ENCODE results near the gene LRP1. TPM values are rescaled to one million over a fixed set of nuclear protein-coding genes. Genes with fewer than 3 reads are reported as not detected.
A peak's percentile ranks its signal among the peaks of the same experiment; 100 is the strongest.
"Not testable (repeated sequence)": the region's sequence is repeated elsewhere in the genome, so short reads cannot be mapped to it uniquely, and the experiment has no call there.

Gene LRP1
- total RNA-seq, 1 experiment from 2014 or later = 28.8 TPM

GRCh38 chr12:57111031-57111734, 17.1 kb upstream of the LRP1 start, which contains the start of gene STAT6:
Gene STAT6 (minus strand): TSS chr12:57111362. CDS start chr12:57108278, 3,084 bp downstream.
- peak; percentile 82 for DNase-seq (ENCODE audit: low read depth)

DNA sequence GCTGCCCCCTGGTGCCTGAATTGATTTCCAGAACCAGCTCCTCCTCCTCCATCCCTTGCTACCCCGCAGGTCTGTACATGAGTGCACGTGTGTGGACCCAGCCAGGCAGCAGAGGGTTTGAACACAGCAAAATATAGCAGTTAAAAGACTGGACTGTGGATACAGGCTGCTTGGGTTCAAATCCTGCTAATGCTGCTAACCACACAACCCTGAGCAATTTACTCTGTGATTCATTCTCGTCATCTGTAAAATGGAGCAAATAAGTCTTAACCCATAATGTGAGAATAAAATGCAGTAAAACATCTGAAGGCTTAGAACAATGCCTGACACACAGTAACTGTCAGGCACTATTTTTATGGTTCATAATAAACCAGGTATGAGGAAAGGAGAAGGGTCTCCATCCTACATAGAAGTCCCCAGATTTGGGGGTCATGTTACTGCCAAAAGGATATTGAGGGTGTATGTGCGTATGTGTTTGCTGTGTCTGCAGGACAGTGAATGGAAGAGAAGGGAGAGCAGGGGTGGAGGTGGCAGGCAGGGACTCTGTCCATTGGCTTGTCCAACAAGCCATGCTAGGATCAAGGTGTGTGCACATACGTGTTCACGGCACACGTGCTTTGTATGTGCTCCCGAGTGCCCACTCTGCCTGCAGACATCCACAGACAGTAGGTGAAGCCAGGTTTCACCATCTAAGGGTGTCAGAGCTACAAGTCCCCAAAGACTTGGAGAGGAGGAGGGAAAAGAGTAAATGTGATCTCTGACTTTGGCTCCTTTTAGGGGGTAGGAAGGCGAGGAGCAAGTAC, 15.6 kb upstream of the LRP1 start:
- no peak for DNase-seq (ENCODE audit: low read depth)

- DNase-seq (ENCODE audit: low read depth) = no peak
These were observed 11.6 kb upstream of the LRP1 start for GRCh38 chr12:57116580-57117281.

DNA sequence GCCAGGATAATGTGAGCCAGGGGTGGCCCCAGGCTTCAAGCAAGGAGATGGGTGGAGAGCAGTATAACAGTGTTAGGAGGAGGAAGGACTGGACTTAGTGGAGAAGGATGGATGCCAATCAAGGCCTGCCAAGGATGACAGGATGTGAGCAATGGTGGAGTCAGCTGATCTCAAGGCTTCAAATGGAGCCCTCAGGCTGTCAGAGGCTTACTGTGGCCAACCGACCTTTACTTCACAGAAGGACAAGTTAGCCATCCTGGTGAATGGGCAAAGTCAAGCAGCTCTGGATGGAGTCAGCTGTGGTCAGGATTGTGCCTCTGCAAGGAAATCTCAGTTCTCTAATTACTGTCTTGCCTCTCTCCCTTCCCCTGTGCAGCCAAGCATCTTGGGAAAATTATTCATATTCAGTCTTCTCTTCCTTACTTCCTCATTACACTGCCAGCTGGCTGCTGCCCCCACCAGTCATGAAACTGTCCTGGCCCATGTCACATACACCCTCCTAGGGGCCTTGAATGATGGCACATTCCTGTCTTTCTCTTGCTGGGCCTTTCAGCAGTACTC, 9.5 kb upstream of the LRP1 start:
- peak; percentile 93 for DNase-seq (ENCODE audit: low read depth)

- no peak for DNase-seq (ENCODE audit: low read depth)
These were observed 8.8 kb upstream of the LRP1 start for GRCh38 chr12:57119294-57120085.

DNA sequence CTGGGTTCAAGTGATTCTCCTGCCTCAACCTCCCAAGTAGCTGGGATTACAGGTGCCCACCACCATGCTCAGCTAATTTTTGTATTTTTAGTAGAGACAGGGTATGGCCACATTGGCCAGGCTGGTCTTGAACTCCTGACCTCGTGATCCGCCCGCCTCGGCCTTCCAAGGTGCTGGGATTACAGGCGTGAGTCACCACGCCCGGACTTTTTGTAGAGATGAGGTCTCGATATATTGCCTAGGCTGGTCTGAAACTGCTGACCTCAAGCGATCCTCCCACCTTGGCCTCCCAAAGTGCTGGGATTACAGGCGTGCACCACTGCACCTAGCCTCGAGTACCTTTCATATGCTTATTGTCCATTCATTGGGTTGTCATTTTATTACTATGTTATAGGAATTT, 7.6 kb upstream of the LRP1 start:
- not testable (repeated sequence) for DNase-seq (ENCODE audit: low read depth)

- no peak for DNase-seq (ENCODE audit: low read depth)
These were observed 4.5 kb upstream of the LRP1 start for GRCh38 chr12:57123813-57124212.

DNA sequence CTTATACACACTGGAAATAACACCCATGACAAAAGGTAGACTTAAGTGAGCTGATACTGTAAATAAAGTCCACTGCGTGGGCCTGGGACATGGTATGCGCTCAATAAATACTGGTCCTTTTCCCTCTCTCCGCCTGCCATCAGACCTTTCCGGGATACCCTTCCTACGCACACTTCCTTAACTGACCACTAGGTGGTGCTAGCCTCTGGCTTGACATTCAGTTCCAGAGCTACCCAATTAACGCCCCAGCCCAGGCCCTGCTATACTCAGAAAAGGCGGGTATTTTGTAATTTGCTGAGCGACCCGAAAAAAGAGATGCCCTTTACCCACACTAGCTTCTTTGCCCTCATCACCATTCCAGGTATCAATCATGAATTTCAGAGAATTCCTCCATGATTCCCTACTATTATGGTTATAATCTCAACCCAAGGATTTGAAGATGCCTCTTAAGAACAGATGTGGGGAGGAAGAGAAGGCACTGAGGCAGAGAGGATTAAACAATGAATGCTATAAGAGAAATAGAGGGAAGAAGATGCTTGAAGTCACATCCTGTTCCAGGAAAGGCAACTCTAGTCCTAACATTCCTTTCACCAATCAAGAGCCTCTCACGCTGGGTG, 3.9 kb upstream of the LRP1 start:
- peak; percentile 69 for DNase-seq (ENCODE audit: low read depth)

GRCh38 chr12:57126061-57126460, 2.2 kb upstream of the LRP1 start:
- DNase-seq (ENCODE audit: low read depth) = no peak

- DNase-seq (ENCODE audit: low read depth) = no peak
These were observed 1.7 kb upstream of the LRP1 start for GRCh38 chr12:57126561-57126960.

DNA sequence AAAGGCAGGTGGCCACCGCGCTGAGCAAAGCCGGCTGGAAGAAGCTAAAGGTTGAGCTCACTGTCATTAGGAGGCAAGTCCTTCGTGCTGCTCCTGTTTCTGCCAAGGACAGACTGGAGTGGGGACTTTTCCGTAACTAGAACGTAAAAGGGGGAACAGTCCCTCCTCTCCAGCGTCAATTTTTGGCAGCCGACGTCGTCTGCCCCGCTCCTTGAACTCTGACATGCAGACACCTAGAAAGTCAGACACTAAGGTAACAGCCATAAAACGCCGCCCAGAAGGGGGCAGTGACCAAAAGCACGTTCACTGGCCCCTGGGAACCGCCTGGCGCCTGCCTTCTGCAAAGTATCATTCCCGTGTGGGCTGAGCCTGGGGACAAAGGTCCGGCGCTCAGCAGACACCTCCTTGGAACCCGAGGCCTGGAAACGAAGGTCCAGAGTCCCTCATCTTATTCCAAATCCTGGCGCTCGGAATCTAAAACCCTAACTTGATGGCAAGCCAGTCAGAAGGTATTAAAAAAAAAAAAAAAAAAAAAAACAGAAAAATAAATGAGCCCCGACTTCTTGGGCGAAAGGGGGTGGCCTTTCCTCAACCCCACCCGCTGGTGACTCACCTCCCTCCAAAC, 1.1 kb upstream of the LRP1 start:
- peak; percentile 63 for DNase-seq (ENCODE audit: low read depth)

GRCh38 chr12:57128519-57129247, 400 bp downstream of the LRP1 start:
- no peak for DNase-seq (ENCODE audit: low read depth)

GRCh38 chr12:57129321-57129842, 1.1 kb downstream of the LRP1 start:
- DNase-seq (ENCODE audit: low read depth) = no peak

- DNase-seq (ENCODE audit: low read depth) = no peak
These were observed 1.6 kb downstream of the LRP1 start for GRCh38 chr12:57129889-57130288.

DNA sequence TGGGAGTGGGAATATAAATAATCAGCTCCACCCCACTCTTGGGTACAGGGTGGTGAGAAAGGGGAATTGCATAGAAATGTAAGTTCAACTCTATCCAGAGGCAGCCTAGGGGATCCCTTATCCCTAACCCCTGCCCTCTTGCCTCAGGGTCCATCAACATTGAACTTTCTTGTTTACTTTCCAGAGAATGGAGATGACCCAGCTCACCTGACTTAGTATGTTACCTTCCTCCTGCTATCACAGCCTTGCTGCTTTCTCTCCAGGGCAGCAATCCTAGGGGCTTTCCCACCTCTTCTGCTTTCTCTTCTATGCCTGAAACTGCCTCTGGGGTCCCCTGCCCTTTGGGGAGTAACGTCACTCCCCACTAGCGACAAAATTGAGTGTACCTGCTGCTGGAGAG, 2.7 kb downstream of the LRP1 start:
- no peak for DNase-seq (ENCODE audit: low read depth)

DNA sequence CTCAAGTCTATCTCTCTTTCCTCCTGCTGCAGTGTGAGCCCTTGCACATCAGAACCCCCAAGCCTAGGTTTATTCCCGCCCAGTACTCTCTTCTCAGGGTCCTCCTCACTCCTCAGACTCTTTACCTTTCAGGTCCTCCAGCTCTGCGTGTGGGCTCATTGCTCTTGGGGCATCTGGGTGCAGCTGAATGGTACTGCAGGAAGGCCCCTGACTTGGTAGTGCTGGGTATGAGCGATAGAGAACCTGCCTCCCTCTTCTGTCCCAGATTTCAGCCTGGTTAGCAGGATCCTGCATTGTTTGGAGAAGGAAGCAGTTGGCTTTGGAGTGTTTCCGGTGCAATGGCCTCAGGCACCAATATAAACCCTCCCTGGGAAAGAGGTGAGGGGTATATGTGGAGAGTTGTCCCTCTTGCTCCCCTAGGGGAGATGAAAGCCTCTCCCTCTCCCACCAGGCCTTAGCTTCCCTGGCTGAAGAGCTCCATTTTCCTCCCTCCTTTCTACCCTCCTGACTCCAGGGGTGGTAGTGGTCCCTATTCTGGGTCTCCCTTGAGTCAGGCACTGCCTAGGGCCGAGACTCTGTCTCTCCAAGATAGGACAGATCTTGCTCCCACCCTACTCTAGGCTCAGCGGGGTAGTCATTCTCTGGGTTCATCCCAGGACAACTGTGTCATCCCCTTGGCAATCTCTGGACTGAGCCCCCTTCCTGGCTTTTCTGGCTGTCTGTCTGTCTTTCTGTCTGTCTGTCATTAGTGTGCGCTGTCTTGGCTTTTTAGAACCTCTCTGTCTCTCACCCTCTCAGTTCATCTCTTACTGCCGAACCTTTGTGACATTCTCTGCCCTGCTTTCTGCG, 3.8 kb downstream of the LRP1 start:
- peak; percentile 41 for DNase-seq (ENCODE audit: low read depth)

GRCh38 chr12:57133013-57133569, 4.8 kb downstream of the LRP1 start:
- DNase-seq (ENCODE audit: low read depth) = peak; percentile 57

DNA sequence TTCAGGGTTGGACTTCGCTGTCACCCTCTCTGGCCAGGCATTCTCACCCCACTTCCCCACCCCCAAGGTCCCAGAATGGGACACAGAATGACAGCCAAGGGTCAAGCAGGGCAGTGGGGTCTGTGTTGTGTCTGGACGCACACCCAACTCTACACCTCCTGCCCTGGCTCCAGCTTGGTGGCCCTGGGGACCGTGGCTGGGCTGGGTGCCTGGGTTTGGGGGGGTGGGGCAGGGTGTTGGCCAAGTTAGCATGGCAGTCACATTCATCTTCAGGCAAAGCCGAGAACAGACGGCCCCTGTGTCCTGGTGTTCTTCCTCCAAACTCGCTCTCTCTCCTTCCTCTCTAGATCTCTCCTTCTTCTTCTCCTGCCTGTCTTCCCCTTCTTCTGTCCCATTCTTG, 5.6 kb downstream of the LRP1 start:
- DNase-seq (ENCODE audit: low read depth) = no peak

All from RPMI7951 (cell line).